Spleen (tissue), 11 donors: ENCODE measurements around the gene IL3RA. TPM values are rescaled to one million over a fixed set of nuclear protein-coding genes. Genes with fewer than 3 reads are reported as not detected.

Experiments
- DNase-seq: peaks from one replicate; pipeline ENCODE4 v3.0.0-alpha.2; 2020
- H3K27ac ChIP-seq, 8 donors: fragments of 200-600 bp; sonication (generic) in 7 of 8; 1 replicate in 4 of 8; 2 replicates in 4 of 8; pipeline versions ENCODE4 v1.5.0 to v1.8.0; 2016 to 2021; ENCODE audit warnings: inconsistent platforms in 4 of 8, mild to moderate bottlenecking in 4 of 8, moderate library complexity in 1 of 8
- H3K27me3 ChIP-seq, 7 donors: fragments of 200-600 bp; sonication (generic) in 6 of 7; replicated peaks in 1 of 7; 1 replicate in 4 of 7; 2 replicates in 3 of 7; pipeline versions ENCODE4 v1.5.0 to v1.8.0; 2016 to 2021; ENCODE audit warnings: inconsistent platforms in 3 of 7, mild to moderate bottlenecking in 1 of 7
- H3K36me3 ChIP-seq, 6 donors: fragments of 200-600 bp; sonication (generic) in 5 of 6; 1 replicate in 4 of 6; 2 replicates in 2 of 6; pipeline versions ENCODE4 v1.5.0 to v1.8.0; 2016 to 2021; ENCODE audit warnings: inconsistent platforms in 2 of 6
- H3K4me1 ChIP-seq, 6 donors: fragments of 200-600 bp; sonication (generic) in 5 of 6; 1 replicate in 3 of 6; 2 replicates in 3 of 6; pipeline versions ENCODE4 v1.5.0 to v1.8.0; 2016 to 2021; ENCODE audit warnings: inconsistent platforms in 3 of 6
- H3K4me3 ChIP-seq, 8 donors: fragments of 200-600 bp; sonication (generic) in 7 of 8; 1 replicate in 4 of 8; 2 replicates in 4 of 8; pipeline versions ENCODE4 v1.5.0 to v1.8.0; 2016 to 2021; ENCODE audit warnings: inconsistent platforms in 4 of 8, mild to moderate bottlenecking in 4 of 8, moderate library complexity in 2 of 8
- H3K9me3 ChIP-seq, 8 donors: fragments of 200-600 bp; sonication (generic) in 7 of 8; 1 replicate in 4 of 8; 2 replicates in 4 of 8; pipeline versions ENCODE4 v1.5.0 to v1.8.0; 2016 to 2021; ENCODE audit warnings: inconsistent platforms in 4 of 8
- CTCF ChIP-seq, 11 experiments: fragments of 200-600 bp in 7 of 11; fragments of 450-650 bp in 4 of 11; sonication (generic) in 4 of 11; IDR thresholded peaks in 8 of 11; conservative IDR thresholded peaks in 3 of 11; 1 replicate in 7 of 11; 2 replicates in 4 of 11; pipeline versions ENCODE4 v1.4.0 to v1.8.0; 2016 to 2021; ENCODE audit warnings: antibody characterized with exemption in 11 of 11, inconsistent platforms in 4 of 11, mild to moderate bottlenecking in 1 of 11
- POLR2A ChIP-seq, 3 donors: fragments of 450-650 bp; IDR thresholded peaks; one replicate each; pipeline ENCODE4 v1.5.1; 2017; ENCODE audit warnings: antibody characterized with exemption in 3 of 3, mild to moderate bottlenecking in 1 of 3
- POLR2AphosphoS5 ChIP-seq, 3 donors: sonication (generic); formaldehyde crosslinking; IDR thresholded peaks; one replicate each; pipeline ENCODE4 v1.5.1; 2017; ENCODE audit warnings: antibody characterized with exemption in 3 of 3
- WGBS, 5 donors: extraction: QIAGEN DNeasy Blood & Tissue Kit in 3 of 5; methylation state at CpG; one replicate each; pipeline versions ENCODE4 v1.1.5 to v1.1.7; 2013 to 2018; 5-methylcytosine and 5-hydroxymethylcytosine counted together
- intact Hi-C: fragments of 100-400 bp; cut with DNase I; formaldehyde crosslinking; loops from one replicate; pipeline ENCODE4 v1.15.0; 2023; ENCODE audit warnings: low total_unique reads
- polyA plus RNA-seq, 3 donors: library from polyadenylated mRNA; stranded (reverse); fragments of 200-250 nt; gene quantifications; one replicate each; pipeline ENCODE4 v1.2.1, GENCODE V29; 2013
- total RNA-seq, 7 donors: library from RNA; depleted of rRNA in 3 of 7; stranded (reverse); fragments of >200 nt in 3 of 7; fragmentation: NEBNext Ultra II Directional in 4 of 7; extraction: Animal tissue kit (Norgen Biotek cat#: 25700) in 4 of 7; gene quantifications; one replicate each; pipeline versions ENCODE4 v1.1.0 to v1.2.1, GENCODE V29; 2016 to 2021
- donor health status: healthy with polysubstance abuse.
- donor health status: DM: no; HTN: no; CAD: no; lungs with moderate emphysema.
- donor health status: DM: no; HTN: no; CAD: no.
- donor health status: Bipolar disorder and iron deficiency.
- donor health status: healthy.
- donor health status: DM: no; HTN: no; CAD: no.
- donor health status: DM: yes; HTN: yes; CAD: no.

The IL3RA gene
- total and polyA plus RNA-seq, 10 donors, result 2.4 to 11.2 (median 7.0) TPM

- TF ChIP-seq CTCF (IDR thresholded peaks at IDR 0.05 in 8 of 11, conservative IDR thresholded peaks at IDR 0.05 in 3 of 11) (no peak), POLR2A (IDR thresholded peaks at IDR 0.05) (no peak), POLR2AphosphoS5 (IDR thresholded peaks at IDR 0.05) (no peak)
Observed at GRCh38 chrX:1407035-1407434, 70.5 kb downstream of the IL3RA start.

GRCh38 chrX:1411326-1411725 is 74.7 kb downstream of the IL3RA start:
- H3K36me3 ChIP-seq, result peaks cover 0 to 73% (median 49%) of the 10 kb centered on the region in 6 donors
- no peak for TF ChIP-seq POLR2A (IDR thresholded peaks at IDR 0.05)
- no peak for TF ChIP-seq CTCF (IDR thresholded peaks at IDR 0.05 in 8 of 11, conservative IDR thresholded peaks at IDR 0.05 in 3 of 11)
- no peak for TF ChIP-seq POLR2AphosphoS5 (IDR thresholded peaks at IDR 0.05)
- intact Hi-C loops, result no loop called here
- WGBS, 5 donors, result 76 to 88% (median 84%) methylated on average over 12 of the region's 12 CpGs
- peaks cover 0 to 4% (median 0%) of the 10 kb centered on the region in 6 donors for H3K4me1 ChIP-seq
- peak; percentile 61 for DNase-seq
- H3K27ac ChIP-seq, result no peak overlapping the region
- H3K9me3 ChIP-seq, result no peaks in the 10 kb centered on the region
- no peaks in the 10 kb centered on the region for H3K27me3 ChIP-seq
- no peak overlapping the region for H3K4me3 ChIP-seq

More at GRCh38 chrX:1407035-1407434, 70.5 kb downstream of the IL3RA start:
- no peak overlapping the region for H3K27ac ChIP-seq
- peaks cover 0 to 4% (median 0%) of the 10 kb centered on the region in 6 donors for H3K4me1 ChIP-seq
- DNase-seq, result no peak
- no peaks in the 10 kb centered on the region for H3K27me3 ChIP-seq
- H3K36me3 ChIP-seq, result peaks cover 0 to 76% (median 56%) of the 10 kb centered on the region in 6 donors
- no peak overlapping the region for H3K4me3 ChIP-seq
- intact Hi-C loops, result no loop called here
- H3K9me3 ChIP-seq, result no peaks in the 10 kb centered on the region

GRCh38 chrX:1412551-1413161 is 76.1 kb downstream of the IL3RA start:
- peaks cover 0 to 69% (median 37%) of the 10 kb centered on the region in 6 donors for H3K36me3 ChIP-seq
- H3K27ac ChIP-seq, result no peak overlapping the region
- TF ChIP-seq CTCF (IDR thresholded peaks at IDR 0.05 in 8 of 11, conservative IDR thresholded peaks at IDR 0.05 in 3 of 11) (no peak), POLR2A (IDR thresholded peaks at IDR 0.05) (no peak), POLR2AphosphoS5 (IDR thresholded peaks at IDR 0.05) (no peak)
- H3K4me3 ChIP-seq, result no peak overlapping the region
- H3K4me1 ChIP-seq, result peaks cover 0 to 4% (median 0%) of the 10 kb centered on the region in 6 donors
- no peaks in the 10 kb centered on the region for H3K9me3 ChIP-seq
- peak; percentile 47 for DNase-seq
- no peaks in the 10 kb centered on the region for H3K27me3 ChIP-seq
- intact Hi-C loops, result no loop called here
- 84 to 93% (median 92%) methylated on average over 28 to 31 of the region's 31 CpGs for WGBS, 5 donors

- peak; percentile 4 for DNase-seq
- H3K9me3 ChIP-seq, result peaks cover 0 to 16% (median 11%) of the 10 kb centered on the region in 8 donors
- no peaks in the 10 kb centered on the region for H3K27me3 ChIP-seq
- peaks cover 0 to 1% (median 0%) of the 10 kb centered on the region in 6 donors for H3K4me1 ChIP-seq
- H3K36me3 ChIP-seq, result peaks cover 0 to 85% (median 48%) of the 10 kb centered on the region in 6 donors
- 65 to 85% (median 72%) methylated on average over 15 of the region's 15 CpGs for WGBS, 5 donors
- intact Hi-C loops, result no loop called here
- H3K4me3 ChIP-seq, result no peak overlapping the region
- no peak for TF ChIP-seq POLR2A (IDR thresholded peaks at IDR 0.05)
- TF ChIP-seq CTCF (IDR thresholded peaks at IDR 0.05 in 8 of 11, conservative IDR thresholded peaks at IDR 0.05 in 3 of 11), result no peak
- no peak for TF ChIP-seq POLR2AphosphoS5 (IDR thresholded peaks at IDR 0.05)
- no peak overlapping the region for H3K27ac ChIP-seq
Observed at GRCh38 chrX:1416327-1416784, 79.8 kb downstream of the IL3RA start.
